Skin of body (tissue), 3 donors: ENCODE results near the gene COPS2. TPM values are rescaled to one million over a fixed set of nuclear protein-coding genes. Genes with fewer than 3 reads are reported as not detected.
"Not testable (repeated sequence)": the region's sequence is repeated elsewhere in the genome, so short reads cannot be mapped to it uniquely, and the experiment has no call there.

Experiments
- DNase-seq: peaks from one replicate; lab custom pipeline; 2025; lab: John Stamatoyannopoulos, UW
- small RNA-seq: library from RNA; depleted of rRNA; stranded (forward); fragments of <200 nt; gene quantifications from one replicate; pipeline ENCODE3, GENCODE V24; 2014; ENCODE audit warnings: low replicate concordance
- total RNA-seq: library from RNA; depleted of rRNA; stranded (reverse); fragments of >200 nt; gene quantifications from one replicate; pipeline ENCODE4 v1.2.3, GENCODE V29; 2014

The COPS2 gene
- total RNA-seq, 1 donor from 2014 or later = 80.4 TPM

GRCh38 chr15:49110158-49110944 is 45.0 kb downstream of the COPS2 start:
- DNase-seq = no peak

GRCh38 chr15:49103002-49103401 is 52.4 kb downstream of the COPS2 start:
- no peak for DNase-seq

DNA sequence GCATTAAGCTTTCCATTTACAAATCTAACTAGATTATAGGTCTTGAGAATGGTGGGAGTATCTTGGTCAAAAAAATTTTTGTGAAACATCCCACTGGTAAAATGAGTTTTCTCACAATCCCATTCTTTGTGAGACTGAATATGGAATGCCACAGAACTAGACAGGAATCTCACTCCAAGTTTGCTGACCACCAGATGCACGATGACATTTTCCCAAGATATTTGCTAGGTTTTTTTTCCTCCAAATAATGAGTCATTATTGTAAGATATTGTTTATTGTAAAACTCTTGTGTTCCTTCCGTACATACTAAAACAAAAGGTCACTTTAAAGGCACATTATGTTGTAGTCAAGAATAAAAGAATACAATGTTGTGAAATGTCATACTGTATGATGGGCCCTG is 53.9 kb downstream of the COPS2 start:
- DNase-seq = no peak

GRCh38 chr15:49096090-49096750 is 59.2 kb downstream of the COPS2 start:
- DNase-seq = no peak

GRCh38 chr15:49094923-49095322 is 60.5 kb downstream of the COPS2 start:
- no peak for DNase-seq

DNA sequence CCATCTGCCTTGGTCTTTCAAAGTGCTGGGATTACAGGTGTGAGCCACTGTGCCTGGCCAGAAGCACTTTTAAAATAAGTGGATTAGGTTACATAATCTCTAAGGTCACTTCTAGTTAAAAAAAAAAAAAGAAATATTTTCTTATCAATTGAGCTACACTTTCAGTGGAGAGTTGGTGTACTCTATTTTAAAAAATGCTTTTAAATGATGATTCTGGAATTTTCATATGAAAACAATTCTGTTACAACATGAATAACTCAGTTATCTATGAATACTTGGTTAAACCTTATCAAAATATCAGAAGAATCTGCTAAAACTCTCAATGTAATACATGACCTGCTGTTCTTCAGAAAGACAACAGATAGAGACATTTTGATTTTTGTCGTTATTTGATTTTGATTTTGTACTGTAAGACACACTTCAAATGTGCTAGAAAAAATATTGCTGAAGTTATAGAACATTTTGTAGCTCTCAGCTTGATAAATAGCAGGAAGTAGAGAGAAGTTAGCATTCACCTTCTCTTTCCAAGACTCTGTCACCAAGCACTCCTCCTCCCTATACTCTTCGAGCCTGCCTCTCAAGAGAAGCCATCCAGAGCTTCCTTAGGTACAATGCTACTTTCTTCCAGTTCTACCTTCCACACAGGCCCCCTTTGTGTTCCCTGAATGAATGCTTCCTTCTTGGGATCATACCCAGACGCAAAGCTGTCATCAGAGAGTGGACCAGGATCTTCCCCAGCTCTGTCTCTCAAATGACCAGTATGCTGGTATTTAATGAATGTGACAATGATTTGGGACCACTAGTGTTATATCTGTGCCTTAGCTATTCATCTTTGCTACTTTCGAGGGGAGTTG is 61.9 kb downstream of the COPS2 start:
- no peak for DNase-seq

DNA sequence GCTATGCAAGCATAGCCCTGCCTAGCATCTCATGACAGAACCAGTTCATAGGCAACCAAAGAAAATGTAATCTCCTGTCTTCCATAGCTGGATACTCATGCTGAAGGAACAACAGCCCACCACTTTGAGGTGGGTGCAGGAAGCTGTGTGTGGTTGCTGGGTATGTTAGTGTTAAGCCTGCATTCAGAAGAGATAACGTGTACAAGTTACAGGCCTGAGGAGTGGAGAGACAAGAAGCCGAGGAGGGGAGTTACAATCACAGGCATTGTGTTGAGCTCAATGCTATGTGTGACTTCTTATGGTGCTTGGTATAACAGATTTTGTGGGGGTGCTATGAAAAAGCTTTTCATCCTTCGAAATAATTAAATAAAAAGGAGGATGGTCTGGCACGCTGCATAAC is 66.4 kb downstream of the COPS2 start:
- no peak for DNase-seq

- no peak for DNase-seq
These were observed 69.5 kb downstream of the COPS2 start for GRCh38 chr15:49085696-49086459.

- no peak for DNase-seq
These were observed 71.2 kb downstream of the COPS2 start for GRCh38 chr15:49084285-49084570.

- DNase-seq = peak; percentile 67
These were observed 71.8 kb downstream of the COPS2 start for GRCh38 chr15:49083401-49084284.

GRCh38 chr15:49082960-49083359 is 72.4 kb downstream of the COPS2 start:
- peak; percentile 91 for DNase-seq

- DNase-seq = no peak
These were observed 75.9 kb downstream of the COPS2 start for GRCh38 chr15:49079340-49080039.

DNA sequence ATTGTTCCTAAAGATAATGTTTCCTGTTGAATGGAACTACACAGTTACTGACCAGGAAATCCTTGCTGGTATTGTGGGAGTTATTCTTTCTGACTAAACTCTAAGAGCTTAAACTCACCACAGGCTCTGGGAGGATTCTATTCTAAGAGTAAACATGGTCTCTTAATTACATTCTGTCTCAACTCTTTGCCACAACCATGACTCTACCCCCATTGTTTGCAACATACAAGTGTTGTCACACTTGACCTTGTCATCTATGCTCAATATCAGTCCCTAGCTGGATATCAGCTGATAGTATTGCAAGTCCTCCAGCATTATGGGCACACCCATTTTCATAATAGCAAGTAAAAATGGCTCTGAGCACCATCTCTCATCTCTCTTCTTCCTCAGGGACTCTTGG is 79.5 kb downstream of the COPS2 start:
- DNase-seq = no peak

- DNase-seq = not testable (repeated sequence)
These were observed 80.7 kb downstream of the COPS2 start for GRCh38 chr15:49074589-49075287.

Small RNAs within 50 kb of the gene (small RNA-seq; reads per million reads assigned to genes)
- gene MIR4716 = not detected
- gene RF00019 = not detected
- not detected for gene RN7SL307P

Other genes starting within 250 kb of the COPS2 start
- gene SHC4, start 191.7 kb downstream of the COPS2 start, total RNA-seq = 3.5 TPM
- gene SECISBP2L, start 109.2 kb downstream of the COPS2 start, total RNA-seq = 65.8 TPM
- 38.5 TPM for gene GALK2, start 14.6 kb upstream of the COPS2 start, total RNA-seq